HG03469 (cell line): ENCODE measurements around the gene SNAI1.
"Not testable (repeated sequence)": the region's sequence is repeated elsewhere in the genome, so short reads cannot be mapped to it uniquely, and the experiment has no call there.

Experiments
- ATAC-seq: cut with Tn5 transposase; IDR thresholded peaks from one replicate; pipeline ENCODE4 v1.9.1; 2021; ENCODE audit warnings: mild to moderate bottlenecking, moderate library complexity, moderate number of reproducible peaks; ENCODE audit not compliant: unreplicated experiment

Gene SNAI1

GRCh38 chr20:49985617-49986016, 2.8 kb downstream of the SNAI1 start:
- ATAC-seq: no peak

- no peak for ATAC-seq
Observed at GRCh38 chr20:49986049-49986448, 3.3 kb downstream of the SNAI1 start.

- ATAC-seq: no peak
Observed at GRCh38 chr20:49987015-49987867, 4.5 kb downstream of the SNAI1 start.

GRCh38 chr20:49987868-49988690, 5.3 kb downstream of the SNAI1 start:
- no peak for ATAC-seq

GRCh38 chr20:49989234-49990065, 6.7 kb downstream of the SNAI1 start:
- ATAC-seq: no peak

GRCh38 chr20:49990271-49990720, 7.5 kb downstream of the SNAI1 start:
- no peak for ATAC-seq

GRCh38 chr20:49993301-49993751, 10.5 kb downstream of the SNAI1 start:
- no peak for ATAC-seq

- no peak for ATAC-seq
Observed at GRCh38 chr20:49995586-49995985, 12.8 kb downstream of the SNAI1 start.

GRCh38 chr20:49998478-49999188, 15.9 kb downstream of the SNAI1 start:
- not testable (repeated sequence) for ATAC-seq

GRCh38 chr20:49999329-49999728, 16.5 kb downstream of the SNAI1 start:
- no peak for ATAC-seq

- ATAC-seq: not testable (repeated sequence)
Observed at GRCh38 chr20:50000548-50001222, 17.9 kb downstream of the SNAI1 start.

- no peak for ATAC-seq
Observed at GRCh38 chr20:50001784-50002311, 19.1 kb downstream of the SNAI1 start.

- no peak for ATAC-seq
Observed at GRCh38 chr20:50003253-50003656, 20.5 kb downstream of the SNAI1 start.

GRCh38 chr20:50004229-50004628, 21.4 kb downstream of the SNAI1 start:
- ATAC-seq: no peak

GRCh38 chr20:50005471-50005981, 22.7 kb downstream of the SNAI1 start:
- no peak for ATAC-seq

GRCh38 chr20:50007369-50007768, 24.6 kb downstream of the SNAI1 start:
- no peak for ATAC-seq

- ATAC-seq: no peak
Observed at GRCh38 chr20:50008007-50008406, 25.2 kb downstream of the SNAI1 start.

GRCh38 chr20:50009521-50010454, 27.0 kb downstream of the SNAI1 start:
- no peak for ATAC-seq
